SH-SY5Y (cell line): ENCODE results near the gene NR1H3.

Source experiments
- GATA2 ChIP-seq: IDR thresholded peaks from 2 replicates; pipeline ENCODE4 v1.6.1; 2011; ENCODE audit warnings: mild to moderate bottlenecking, low read depth, low read length
- GATA3 ChIP-seq: IDR thresholded peaks from 2 replicates; pipeline ENCODE4 v1.6.1; 2011; ENCODE audit warnings: low read depth, mild to moderate bottlenecking, low read length, moderate library complexity

- TF ChIP-seq GATA2 = no peak
- TF ChIP-seq GATA3 = no peak
These were observed 17.9 kb upstream of the NR1H3 start for GRCh38 chr11:47239852-47240251.
